Measurements from ENCODE around the gene DHRS2.
"Not testable (repeated sequence)": the region's sequence is repeated elsewhere in the genome, so short reads cannot be mapped to it uniquely, and the experiment has no call there.

Gene DHRS2

DNA sequence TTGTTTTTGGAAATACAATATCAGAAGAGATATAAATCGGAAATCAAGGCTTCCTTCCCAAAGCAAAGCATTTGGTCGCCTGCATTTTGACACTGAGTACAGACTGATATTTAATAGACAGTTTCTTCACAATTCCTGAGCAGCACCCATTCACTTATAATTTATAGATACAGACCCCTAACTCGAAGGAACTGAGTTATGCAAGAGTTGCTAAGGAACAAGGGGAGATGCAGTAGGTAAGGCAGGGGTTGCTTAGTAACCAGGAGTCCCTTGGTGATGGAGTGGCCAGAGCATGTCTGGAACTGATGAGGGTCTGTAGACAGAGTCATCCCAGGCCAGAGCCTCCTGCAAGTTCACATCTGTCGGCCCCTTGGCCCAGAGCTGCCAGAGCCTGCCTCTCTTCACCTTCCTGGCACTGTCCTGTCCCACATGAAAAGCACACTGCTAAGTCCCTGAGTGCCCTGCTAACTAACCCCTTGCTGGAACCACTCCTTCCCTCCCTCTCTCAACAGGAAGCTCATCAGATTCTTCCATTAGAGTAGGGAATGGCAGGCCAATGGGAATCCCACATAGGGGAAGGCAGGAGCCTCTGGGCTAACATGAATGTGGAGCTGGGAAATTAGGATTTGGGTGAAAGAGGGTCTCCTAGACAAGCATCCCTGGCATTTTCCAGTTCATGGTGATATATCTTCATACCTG lies 3.6 kb upstream of the DHRS2 start:
- in situ Hi-C loops (cut with MboI; ENCODE audit: low sequenced_read_pairs), result no loop called here

DNA sequence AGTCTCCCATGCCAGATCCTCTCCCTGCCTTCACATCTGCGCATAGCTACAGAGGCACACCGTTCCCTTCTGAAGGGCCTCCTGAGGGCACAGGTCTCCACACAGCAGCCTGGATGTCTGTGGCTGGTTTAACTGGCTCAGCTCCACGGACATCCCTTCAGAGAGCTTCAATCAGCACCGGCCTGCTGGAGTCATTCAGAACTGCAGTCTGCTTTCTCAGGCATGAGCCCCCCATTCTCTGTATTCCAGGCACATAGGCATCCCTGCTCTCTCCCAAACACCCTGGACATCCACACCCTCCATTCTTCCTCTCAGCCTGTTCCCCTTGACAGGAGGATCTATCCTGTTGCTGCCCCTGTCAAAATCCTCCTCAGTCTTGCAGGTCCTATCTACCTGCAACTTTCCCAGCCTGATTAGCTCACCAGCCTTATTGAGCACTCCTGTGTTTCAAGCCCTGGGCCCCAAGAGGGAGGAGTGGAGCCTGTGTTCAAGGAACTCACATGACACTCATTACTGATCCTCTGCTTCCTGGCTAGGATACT lies 2.9 kb upstream of the DHRS2 start:
- in situ Hi-C loops (cut with MboI; ENCODE audit: low sequenced_read_pairs), result no loop called here

DNA sequence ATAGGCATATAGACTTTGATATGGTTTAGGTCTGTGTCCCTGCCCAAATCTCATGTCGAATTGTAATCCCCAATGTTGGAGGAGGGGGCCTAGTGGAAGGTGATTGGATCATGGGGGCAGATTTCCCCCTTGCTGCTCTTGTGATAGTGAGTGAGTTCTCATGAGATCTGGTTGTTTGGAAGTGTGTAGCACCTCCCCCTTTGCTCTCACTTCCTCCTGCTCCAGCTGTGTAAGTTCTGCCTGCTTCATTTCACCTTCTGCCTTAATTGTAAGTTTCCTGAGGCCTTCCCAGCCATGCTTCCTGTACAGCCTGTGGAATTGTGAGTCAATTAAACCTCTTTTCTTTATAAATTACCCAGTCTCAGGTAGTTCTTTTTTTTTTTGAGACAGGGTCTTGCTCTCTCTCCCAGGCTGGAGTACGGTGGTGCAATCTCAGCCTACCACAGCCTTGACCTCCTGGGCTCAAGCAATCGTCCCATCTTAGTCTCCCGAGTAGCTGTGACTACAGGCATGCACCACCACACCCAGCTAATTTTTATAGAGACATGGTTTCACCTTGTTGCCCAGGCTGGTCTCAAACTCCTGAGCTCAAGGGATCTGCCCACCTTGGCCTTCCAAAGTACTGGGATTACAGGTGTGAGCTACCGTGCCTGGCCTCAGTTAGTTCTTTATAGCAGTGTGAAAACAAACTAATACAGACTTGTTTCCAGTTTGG lies 1.3 kb upstream of the DHRS2 start:
- in situ Hi-C loops (cut with MboI; ENCODE audit: low sequenced_read_pairs), result not testable (repeated sequence)

DNA sequence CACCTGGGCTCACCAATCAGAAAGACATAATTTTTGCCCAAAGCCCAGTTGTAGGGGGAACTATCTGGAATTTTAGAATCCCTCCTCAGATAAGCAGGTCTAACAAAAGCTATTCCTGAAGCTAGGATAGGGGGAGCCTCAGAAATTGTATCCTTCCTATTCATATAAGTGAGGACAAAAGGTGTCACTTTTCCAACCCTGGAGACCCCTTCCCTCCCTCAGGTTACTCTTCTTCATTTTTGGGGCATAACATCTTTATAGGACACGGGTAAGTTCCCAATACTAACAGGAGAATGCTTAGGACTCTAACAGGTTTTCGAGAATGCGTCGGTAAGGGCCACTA lies 1.1 kb downstream of the DHRS2 start:
- in situ Hi-C loops (cut with MboI; ENCODE audit: low sequenced_read_pairs), result not testable (repeated sequence)

DNA sequence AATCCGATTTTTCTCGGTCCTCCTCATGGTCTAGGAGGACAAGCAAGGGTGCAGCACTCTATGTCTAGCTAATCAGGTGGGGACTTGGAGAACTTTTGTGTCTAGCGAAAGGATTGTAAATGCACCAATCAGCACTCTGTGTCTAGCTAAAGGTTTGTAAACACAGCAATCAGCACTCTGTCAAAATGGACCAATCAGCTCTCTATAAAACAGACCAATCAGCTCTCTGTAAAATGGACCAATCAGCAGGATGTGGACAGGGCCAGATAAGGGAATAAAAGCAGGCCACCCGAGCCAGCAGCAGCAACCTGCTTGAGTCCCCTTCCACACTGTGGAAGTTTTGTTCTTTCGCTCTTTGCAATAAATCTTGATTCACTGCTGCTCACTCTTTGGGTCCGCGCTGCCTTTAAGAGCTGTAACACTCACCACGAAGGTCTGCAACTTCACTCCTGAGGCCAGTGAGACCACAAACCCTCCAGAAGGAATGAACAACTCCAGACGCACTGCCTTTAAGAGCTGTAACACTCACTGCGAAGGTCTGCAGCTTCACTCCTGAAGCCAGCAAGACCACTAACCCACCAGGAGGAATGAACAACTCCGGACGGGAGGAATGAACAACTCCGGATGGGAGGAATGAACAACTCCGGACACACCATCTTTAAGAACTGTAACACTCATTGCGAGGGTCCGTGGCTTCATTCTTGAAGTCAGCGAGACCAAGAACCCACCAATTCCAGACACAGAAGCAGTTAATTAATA lies 1.7 kb downstream of the DHRS2 start:
- in situ Hi-C loops (cut with MboI; ENCODE audit: low sequenced_read_pairs), result not testable (repeated sequence)

DNA sequence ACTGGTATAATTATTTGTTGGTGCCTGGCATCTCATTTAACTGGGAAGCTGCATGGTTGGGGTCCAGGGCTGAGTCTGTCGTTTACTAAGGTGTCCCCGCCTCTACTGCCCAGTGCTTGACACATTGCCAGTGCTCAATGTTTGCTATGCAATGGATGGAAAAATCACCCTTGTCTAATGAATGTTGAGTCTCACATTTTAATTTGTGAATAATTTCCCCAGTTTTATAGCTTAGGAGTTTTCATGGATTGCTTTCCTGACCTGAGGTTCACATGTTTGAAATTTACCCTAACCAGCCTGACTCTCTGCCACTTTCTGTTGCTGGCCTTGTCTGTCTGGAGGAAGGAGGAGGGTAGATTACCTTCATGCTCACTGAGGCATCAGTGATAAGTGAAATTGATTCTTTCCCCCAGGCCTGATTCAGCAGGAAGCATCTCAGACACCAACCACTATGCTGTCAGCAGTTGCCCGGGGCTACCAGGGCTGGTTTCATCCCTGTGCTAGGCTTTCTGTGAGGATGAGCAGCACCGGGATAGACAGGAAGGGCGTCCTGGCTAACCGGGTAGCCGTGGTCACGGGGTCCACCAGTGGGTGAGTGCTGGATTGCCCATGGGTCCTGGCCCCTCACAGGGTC lies 2.4 kb downstream of the DHRS2 start:
- in situ Hi-C loops (cut with MboI; ENCODE audit: low sequenced_read_pairs), result no loop called here

DNA sequence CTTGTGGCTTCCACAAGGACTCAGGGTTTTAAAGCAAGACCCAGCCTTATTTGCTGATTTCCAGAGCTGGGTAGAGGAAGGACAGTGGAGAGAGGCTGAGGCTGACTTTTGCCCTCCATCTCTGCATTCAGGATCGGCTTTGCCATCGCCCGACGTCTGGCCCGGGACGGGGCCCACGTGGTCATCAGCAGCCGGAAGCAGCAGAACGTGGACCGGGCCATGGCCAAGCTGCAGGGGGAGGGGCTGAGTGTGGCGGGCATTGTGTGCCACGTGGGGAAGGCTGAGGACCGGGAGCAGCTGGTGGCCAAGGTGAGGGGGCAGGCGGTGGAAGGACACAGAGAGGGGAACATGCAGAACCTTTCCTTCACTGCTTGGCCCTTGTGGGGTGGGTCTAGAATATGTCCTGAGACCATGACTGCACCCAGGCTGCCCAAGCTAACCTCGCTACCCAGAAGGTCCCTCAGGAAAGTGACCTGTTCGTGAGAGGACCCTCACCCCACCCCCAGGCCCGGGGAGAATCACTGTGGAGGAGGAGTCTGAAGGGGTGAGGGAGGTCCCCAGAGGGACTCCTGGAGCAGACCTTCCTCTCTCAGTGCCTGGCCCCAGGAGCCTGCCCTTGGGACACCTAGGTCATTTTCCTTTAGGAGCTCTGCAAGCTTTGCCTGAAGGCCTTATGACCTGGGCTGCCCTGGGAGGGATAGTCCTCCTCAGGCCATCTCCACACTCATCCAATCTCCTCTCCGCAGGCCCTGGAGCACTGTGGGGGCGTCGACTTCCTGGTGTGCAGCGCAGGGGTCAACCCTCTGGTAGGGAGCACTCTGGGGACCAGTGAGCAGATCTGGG lies 3.1 kb downstream of the DHRS2 start:
- in situ Hi-C loops (cut with MboI; ENCODE audit: low sequenced_read_pairs), result no loop called here

DNA sequence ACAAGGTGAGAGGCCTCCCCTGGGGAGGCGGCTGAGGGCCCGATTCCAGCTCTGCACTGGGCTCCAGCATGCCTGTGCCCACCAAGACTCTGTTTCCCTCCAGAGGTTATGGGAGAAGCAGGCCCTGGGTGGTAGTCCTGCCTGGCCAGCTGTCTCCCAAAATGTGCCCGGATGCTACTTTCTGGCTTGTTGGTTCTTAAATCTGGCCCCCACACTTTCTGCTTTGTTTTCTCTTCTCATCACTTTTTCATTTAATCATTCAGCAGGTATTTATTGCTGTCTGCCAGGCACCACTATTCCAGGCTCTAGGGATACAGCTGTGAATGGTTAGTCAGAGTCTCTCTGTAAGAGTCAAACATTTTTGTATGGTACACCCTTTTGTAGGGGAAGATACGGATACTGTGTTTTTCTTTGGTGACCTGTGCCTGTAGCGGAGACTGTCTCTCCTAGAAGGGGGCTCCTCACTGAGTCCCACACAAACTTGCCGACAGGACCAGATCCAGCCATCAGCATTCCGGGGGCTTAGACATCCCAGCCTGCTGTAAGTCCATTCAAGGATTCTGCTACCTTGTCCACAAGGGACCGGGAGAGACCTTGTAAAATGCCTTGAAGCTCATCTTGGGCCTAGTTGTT lies 3.8 kb downstream of the DHRS2 start:
- in situ Hi-C loops (cut with MboI; ENCODE audit: low sequenced_read_pairs), result no loop called here

DNA sequence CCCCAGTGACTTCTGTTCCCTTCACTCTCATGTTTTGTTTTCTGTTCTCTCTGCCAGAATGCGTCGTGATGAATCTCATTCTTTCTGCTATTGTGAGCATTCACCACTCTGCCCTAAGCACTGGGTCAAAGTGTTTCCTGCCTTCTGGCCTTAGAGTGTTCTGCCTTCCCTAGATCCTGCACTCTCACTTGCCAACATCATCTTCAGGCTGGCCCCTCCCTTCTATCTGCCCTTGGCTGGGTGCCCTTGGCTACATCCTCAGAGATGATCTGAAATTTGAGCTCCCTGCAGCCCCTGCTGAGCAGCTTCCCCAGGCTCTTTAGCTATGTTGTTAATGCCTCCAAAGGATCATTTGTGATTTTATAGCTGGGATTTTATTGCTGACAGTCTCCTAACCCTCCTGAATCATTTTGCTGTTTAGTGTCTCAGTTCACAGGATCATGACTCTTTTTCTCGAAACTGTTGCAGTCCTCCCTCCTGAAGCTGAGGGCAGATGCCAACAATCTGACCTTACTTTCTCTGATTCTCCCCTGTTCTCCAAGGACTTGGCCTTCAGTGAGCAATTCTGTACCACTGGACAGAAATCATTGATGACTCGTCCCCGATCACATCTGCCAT lies 4.5 kb downstream of the DHRS2 start:
- in situ Hi-C loops (cut with MboI; ENCODE audit: low sequenced_read_pairs), result no loop called here

DNA sequence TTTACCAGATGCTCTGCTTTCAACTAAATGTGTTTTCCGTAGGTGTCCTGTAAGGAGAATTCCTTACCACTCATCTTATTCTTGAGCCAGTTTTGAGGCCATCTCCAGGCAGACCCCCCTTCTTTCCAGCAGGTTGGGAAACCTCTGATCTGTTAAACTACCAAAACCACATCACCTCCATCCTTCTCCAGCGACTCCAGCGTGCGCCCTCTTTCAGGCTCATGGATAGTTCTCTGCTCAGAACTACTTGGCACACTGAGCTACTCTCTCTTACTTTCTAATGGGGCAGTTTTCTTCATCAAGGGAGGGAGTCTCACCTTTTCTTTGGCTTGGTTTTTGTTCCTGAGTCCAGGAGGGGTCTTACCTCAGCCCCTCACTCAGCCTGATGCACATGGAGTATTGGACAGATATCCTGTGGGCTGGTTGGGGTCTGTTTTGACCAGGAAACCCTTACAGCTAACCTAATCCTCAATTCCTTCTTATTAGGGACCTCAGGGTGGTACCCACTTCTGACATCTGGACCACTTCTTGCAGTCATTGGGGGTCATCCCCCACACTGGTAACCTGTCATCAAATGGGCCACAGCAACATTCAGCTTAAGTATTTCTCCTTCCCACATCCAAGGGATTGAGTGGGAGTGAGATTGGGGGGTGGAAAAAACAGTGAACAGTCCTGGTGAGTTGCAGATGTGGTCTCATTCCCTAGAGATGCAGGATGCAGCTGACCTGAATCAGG lies 5.2 kb downstream of the DHRS2 start:
- in situ Hi-C loops (cut with MboI; ENCODE audit: low sequenced_read_pairs), result no loop called here

DNA sequence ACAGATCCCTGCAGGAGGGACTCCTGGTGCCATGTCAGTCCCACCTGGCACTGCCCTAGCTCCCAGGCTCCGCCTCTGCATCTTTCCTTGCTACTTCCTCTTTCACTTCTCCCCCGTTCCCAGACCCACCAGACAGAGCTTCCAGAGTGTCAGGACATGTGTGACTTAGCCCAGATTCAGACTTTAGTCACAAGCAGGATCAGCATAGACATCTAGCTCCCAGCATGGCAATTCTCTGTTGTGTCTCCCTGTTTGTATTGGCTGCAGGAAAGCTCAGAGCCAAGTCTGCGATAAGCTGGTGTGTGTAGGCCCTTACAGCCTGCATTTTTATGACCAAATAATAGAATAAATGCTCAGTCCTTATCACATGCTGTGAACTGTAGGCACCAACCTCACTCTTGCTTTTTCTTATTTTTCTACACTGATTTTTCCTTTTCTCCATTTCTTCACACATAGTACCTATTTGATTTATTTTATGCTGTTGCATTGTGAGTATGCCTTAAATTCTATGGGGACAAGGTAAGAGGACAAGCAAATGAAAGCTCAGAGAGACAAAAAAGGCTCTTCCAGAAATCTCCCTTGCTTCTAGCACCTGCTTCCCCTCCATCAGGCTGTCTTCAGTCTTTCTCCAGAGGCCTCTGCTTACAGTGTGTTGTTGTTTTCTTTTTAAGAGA lies 5.9 kb downstream of the DHRS2 start:
- in situ Hi-C loops (cut with MboI; ENCODE audit: low sequenced_read_pairs), result no loop called here

DNA sequence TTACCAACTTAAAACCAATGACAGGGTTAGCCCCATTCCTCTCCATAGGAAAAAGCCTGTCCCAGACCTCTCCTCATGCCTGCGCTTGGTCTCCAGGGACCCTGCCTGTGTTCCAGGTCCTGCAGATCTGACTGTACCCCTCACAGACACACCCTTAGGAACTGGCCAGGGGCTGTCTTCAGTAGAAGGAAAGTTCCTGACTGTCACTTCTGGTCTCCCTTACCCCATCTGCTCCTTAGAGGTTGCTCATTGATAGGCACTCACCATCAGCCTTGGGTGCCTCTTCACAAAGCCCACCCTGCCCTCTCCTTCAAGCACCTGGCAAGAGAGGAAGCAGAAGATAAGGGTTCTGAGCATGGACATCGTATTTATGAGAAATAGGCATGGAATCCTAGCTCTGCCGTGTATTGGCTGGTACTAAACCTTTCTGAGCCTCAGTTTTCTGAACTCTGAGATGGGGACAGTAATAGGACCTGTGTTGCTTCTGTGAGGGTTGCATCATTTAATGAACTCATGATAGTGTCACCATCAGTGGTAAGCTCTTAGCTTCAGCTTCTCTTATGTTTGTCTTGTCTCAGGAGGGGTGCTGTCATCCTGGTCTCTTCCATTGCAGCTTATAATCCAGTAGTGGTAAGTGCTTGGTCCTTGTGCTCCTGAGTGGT lies 7.5 kb downstream of the DHRS2 start:
- in situ Hi-C loops (cut with MboI; ENCODE audit: low sequenced_read_pairs), result no loop called here

DNA sequence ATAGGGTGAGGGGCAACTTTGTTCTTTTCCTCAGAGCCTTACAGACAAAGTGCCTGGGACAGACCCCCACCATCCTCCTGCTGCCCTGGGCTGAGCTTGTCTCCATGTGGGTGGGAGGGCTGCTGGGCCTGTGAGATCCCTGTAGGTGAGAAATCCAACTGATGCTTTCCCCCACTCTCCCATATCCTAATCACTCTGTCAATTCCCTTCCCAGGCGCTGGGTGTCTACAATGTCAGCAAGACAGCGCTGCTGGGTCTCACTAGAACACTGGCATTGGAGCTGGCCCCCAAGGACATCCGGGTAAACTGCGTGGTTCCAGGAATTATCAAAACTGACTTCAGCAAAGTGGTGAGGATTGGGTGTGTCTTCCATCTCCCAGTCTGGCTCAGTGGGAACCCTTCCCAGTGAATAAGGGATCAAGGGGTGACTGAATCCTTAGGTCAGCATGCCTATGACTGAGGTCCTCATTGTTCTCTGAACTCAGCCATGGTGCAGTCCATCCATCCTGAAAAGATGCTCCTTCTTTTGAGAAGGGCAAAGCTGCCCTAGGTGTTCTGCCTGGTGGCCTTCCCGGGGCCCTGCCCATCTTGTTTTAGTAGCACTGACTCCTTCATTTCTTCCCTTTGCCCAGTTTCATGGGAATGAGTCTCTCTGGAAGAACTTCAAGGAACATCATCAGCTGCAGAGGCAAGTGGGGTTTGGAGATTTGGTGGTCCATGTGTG lies 8.2 kb downstream of the DHRS2 start:
- in situ Hi-C loops (cut with MboI; ENCODE audit: low sequenced_read_pairs), result no loop called here

DNA sequence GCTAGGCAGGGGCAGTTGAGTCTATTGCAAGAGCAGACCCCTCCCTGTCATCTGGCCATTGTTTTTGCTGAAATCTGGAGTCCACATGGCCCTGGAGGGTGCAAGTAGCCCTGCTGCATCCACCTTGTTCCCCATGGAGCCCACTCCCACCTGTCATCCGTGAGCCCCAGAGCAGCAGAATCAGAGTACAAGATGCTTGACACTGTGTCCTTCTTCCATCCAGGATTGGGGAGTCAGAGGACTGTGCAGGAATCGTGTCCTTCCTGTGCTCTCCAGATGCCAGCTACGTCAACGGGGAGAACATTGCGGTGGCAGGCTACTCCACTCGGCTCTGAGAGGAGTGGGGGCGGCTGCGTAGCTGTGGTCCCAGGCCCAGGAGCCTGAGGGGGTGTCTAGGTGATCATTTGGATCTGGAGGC lies 8.8 kb downstream of the DHRS2 start:
- in situ Hi-C loops (cut with MboI; ENCODE audit: low sequenced_read_pairs), result no loop called here

DNA sequence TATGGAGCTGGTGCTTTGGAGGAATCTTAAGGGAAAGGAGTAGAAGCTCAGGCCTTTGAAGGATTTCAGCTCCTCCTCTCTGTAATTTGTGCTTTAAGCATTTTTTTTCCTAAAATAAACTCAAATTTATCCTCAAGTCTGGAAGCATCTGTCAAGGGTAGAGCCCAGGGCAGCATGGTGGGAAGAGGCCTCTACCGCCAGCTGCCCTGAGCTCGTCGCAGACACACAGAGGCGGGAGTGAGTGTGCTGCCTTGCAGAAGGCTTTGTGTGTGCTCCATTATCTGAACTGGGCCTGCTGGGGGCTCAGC lies 9.3 kb downstream of the DHRS2 start:
- in situ Hi-C loops (cut with MboI; ENCODE audit: low sequenced_read_pairs), result no loop called here

DNA sequence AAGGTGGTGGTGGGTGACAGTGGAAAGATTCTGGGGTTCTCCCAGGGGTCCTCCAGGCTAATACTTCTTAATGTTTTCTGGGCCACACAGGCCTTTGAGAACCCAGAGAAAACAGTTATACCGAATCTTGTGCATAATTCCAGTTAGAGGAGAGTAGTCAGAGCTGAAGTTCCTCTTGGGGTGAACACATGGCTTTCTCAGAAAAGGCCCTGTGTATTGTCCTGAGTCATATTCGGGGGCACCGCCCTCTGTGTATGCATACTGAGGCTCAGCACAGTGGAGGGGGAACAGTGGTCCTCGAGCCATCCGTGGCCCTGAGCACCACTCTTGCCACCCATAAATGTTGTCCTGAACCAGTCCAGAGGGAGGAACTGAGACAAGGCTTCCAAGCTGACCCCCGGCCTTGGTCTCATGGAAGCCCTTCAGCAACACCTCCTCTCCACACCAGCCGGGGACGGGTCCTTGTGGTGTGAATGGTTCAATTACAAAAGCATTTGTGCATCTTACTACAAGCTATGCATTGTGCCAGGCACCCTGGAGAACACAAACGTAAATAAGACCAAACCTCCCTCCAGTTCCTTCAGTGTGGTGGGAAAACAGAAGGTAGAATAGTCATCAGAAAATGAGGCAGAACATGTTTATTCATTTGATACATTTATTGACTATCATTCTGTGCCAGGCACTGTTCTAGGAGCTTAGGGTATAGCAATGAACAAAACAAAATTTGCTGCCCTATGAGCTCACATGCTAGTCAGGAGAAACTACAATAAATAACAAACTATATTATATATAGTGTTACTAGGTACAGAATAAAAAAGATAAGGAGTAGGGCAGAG lies 9.9 kb downstream of the DHRS2 start:
- in situ Hi-C loops (cut with MboI; ENCODE audit: low sequenced_read_pairs), result no loop called here

All from HL-60/S4 treated with phorbol 12-myristate 13-acetate at 8.2 ng/mL for 4 days and 3 days (cell line).